Mammary epithelial cell (primary cell): ENCODE results near the gene STYXL2.

Experiments used
- CTCF ChIP-seq, 2 donors: IDR thresholded peaks in 1 of 2; conservative IDR thresholded peaks in 1 of 2; 2 replicates each; pipeline ENCODE4 v1.5.1; 2011 to 2012; ENCODE audit warnings: inconsistent platforms in 2 of 2, low read length in 2 of 2, mild to moderate bottlenecking in 2 of 2, control low read depth in 1 of 2, low read depth in 1 of 2; ENCODE audit not compliant: insufficient read depth in 1 of 2; ENCODE audit errors: extremely low read depth in 1 of 2
- EZH2 ChIP-seq: IDR thresholded peaks from 2 replicates; pipeline ENCODE4 v1.6.1; 2012; ENCODE audit warnings: low read length, inconsistent platforms, borderline replicate concordance

- TF ChIP-seq CTCF (conservative IDR thresholded peaks at IDR 0.05 in 1 of 2, IDR thresholded peaks at IDR 0.05 in 1 of 2; ENCODE audit: extremely low read depth in 1 of 2, insufficient read depth in 1 of 2, low read depth in 1 of 2, low read length in 2 of 2), result no peak
- TF ChIP-seq EZH2, result no peak
Measured at GRCh38 chr1:167118188-167118587, 24.3 kb downstream of the STYXL2 start.
